Muscle layer of duodenum (tissue), 2 donors: Measurements from ENCODE around the gene CDH23.

ENCODE experiments used
- H3K27ac ChIP-seq: one replicate; pipeline ENCODE4 v1.7.0; 2013; ENCODE audit warnings: mild to moderate bottlenecking, low read length
- H3K27me3 ChIP-seq: one replicate; pipeline ENCODE4 v1.7.0; 2013; ENCODE audit warnings: low read depth, mild to moderate bottlenecking, control low read depth, low read length
- H3K36me3 ChIP-seq, 2 donors: one replicate each; pipeline ENCODE4 v1.7.0; 2013; ENCODE audit warnings: low read length in 2 of 2, control low read depth in 1 of 2, mild to moderate bottlenecking in 1 of 2; ENCODE audit not compliant: insufficient read depth in 2 of 2, control insufficient read depth in 1 of 2
- H3K4me1 ChIP-seq, 2 donors: one replicate each; pipeline ENCODE4 v1.7.0; 2013; ENCODE audit warnings: low read length in 2 of 2, mild to moderate bottlenecking in 2 of 2, control low read depth in 1 of 2, moderate library complexity in 1 of 2; ENCODE audit not compliant: insufficient read depth in 2 of 2, control insufficient read depth in 1 of 2
- H3K4me3 ChIP-seq, 2 donors: one replicate each; pipeline ENCODE4 v1.7.0; 2013; ENCODE audit warnings: low read length in 2 of 2, low read depth in 1 of 2, mild to moderate bottlenecking in 1 of 2
- H3K9me3 ChIP-seq, 2 donors: one replicate each; pipeline ENCODE4 v1.7.0; 2013; ENCODE audit warnings: low read length in 2 of 2, control low read depth in 1 of 2, mild to moderate bottlenecking in 1 of 2; ENCODE audit not compliant: control insufficient read depth in 1 of 2
- donor health status: healthy.

Gene CDH23

DNA sequence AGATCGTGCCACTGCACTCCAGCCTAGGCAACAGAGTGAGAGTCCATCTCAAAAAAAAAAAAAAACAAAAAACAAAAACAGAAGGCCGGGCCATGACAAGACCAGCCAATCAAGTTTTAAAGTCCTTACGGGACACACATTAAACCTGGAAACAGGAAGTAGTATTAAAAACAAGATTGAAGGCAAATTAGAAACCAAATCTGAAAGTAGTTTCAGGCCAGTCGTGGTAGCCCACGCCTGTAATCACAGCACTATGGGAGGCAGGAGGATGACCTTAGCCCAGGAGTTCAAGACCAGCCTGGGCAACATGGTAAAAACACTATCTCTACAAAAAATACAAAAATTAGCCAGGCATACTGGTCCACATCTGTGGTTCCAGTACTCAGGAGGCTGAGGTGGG, 436.2 kb downstream of the CDH23 start:
- H3K27me3 ChIP-seq: no peaks in the 10 kb centered on the region
- no peaks in the 10 kb centered on the region for H3K9me3 ChIP-seq
- no peak overlapping the region for H3K4me3 ChIP-seq
- no peak overlapping the region for H3K27ac ChIP-seq
- peaks cover 50 to 51% of the 10 kb centered on the region in 2 donors for H3K36me3 ChIP-seq
- H3K4me1 ChIP-seq: peaks cover 24 to 37% of the 10 kb centered on the region in 2 donors

DNA sequence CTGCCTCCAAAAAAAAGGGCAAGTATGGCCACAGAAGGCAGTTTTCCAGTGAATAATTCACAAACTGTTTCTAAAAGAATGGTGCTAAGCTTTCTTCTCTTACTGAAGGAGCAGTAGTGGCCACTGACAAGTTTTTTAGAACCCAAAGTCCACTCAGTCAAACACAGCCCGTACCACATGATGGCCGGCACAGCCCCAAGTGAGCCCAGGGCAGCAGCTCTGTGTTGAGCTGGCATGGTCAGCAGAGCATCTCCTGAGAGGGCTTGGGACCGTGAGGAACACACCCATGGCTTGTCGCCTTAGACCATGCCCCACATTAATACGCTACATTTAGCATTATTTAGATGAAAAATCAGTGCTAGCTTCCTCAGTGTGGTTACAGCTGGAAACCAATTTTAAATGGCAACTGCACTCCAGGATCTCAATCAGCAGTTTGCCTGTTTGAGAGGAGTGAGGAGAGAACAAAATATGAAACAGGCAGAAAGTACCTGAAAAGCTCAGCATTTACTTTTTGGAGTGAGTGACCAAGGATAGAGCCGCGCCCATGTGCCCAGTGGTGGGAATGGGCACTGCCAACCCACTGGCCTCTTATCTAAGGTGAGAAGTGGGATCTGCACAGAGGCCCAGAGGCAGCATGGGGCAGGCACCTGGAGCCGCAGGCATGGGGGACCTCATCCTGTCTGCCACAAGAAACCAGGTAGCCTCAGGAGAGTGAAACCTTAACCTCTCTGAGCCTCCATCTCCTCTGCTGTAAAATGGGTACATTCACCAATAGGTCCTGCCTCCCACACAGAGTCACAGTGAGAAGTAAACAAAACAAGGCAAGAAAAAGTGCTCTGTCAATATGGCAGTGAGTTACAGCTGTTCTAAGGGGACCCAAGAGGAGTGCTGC, 437.0 kb downstream of the CDH23 start:
- H3K27me3 ChIP-seq: no peaks in the 10 kb centered on the region
- H3K4me1 ChIP-seq: peaks cover 31 to 44% of the 10 kb centered on the region in 2 donors
- H3K9me3 ChIP-seq: no peaks in the 10 kb centered on the region
- no peak overlapping the region for H3K27ac ChIP-seq
- H3K4me3 ChIP-seq: no peak overlapping the region
- H3K36me3 ChIP-seq: peaks cover 43 to 48% of the 10 kb centered on the region in 2 donors

DNA sequence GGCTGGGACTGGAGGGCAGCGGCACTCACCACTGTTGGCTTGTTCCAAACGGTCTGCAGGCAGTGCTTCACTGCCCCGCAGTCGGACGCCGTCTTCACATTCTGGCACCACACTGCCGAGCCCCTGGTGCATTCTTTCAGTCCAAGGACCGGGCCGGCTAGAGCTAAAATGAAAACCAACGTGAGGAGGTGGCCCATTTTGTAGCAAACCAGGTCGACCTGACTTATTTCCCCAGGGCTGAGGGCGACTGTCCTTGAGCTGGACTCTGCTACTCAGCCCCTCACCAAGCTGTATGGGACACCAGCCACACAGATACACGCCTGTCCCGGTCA, 437.6 kb downstream of the CDH23 start:
- H3K27me3 ChIP-seq: no peaks in the 10 kb centered on the region
- H3K27ac ChIP-seq: no peak overlapping the region
- no peak overlapping the region for H3K4me3 ChIP-seq
- no peaks in the 10 kb centered on the region for H3K9me3 ChIP-seq
- peaks cover 32 to 50% of the 10 kb centered on the region in 2 donors for H3K4me1 ChIP-seq
- H3K36me3 ChIP-seq: peaks cover 37 to 43% of the 10 kb centered on the region in 2 donors

DNA sequence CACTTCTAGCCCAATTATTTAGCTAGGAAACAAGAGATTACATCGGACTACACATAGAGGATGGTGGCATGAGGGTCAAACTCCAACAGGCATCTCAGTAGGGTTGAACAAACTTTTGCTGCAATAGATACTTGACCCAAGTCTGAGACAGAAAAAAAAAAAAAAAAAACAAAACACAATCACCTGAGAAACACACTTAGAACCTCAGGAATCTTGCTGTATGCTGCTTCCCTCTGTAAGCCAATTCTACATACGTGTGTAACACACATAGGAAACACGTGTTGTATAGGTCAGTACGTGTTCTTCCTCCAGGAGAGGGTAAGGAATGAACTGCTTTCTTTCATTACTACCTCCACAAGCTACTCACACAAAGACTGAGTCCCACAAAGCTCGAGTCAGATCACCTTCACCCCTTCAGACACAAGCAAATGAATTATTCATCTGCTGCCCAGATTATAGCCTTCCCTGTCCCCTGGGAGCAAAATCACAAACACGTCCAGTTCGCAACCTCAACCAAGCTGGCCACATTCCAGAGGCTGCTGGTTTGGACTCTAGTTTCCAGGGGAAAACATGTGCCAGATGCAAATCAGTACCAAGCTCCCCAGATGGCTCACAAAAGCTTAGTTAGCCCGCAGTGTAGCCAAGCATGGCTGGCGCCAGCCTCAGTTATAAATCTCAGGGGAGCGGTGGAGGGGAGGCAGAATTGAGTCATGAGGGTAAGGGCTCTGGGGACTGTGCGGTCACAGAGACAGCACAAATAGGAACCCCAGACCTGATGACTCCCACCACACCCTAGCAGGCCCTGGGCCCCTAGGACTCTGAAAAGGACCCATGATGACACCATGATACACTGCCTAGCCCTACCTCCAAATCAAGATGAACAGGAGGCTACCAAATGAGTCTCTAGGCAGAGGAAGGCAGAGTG, 439.2 kb downstream of the CDH23 start:
- Histone ChIP-seq H3K27me3 (no peaks in the 10 kb centered on the region), H3K36me3 (peaks cover 23 to 33% of the 10 kb centered on the region in 2 donors), H3K27ac (peak overlapping the region; percentile 42), H3K4me1 (peaks cover 37 to 66% of the 10 kb centered on the region in 2 donors), H3K4me3 (no peak overlapping the region), H3K9me3 (no peaks in the 10 kb centered on the region)

DNA sequence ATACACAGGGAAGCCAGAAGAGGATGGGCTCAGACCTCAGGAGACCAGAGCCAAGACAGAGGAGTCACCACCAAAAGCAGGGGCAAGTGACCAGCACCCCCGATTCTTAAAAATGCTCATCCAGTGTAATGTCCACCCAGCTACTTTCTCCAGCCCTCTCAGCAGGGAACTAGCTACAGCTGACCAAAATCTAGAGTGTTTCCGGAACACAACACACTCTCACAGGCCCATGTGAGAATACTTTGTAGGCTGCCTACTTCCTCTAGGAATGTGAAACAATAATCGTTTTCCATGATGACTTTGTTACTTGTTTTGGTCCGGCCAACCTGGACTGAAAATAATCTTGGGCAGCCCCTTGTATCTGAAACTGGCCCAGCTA, 439.9 kb downstream of the CDH23 start:
- Histone ChIP-seq H3K4me1 (peaks cover 38 to 71% of the 10 kb centered on the region in 2 donors), H3K36me3 (peaks cover 17 to 26% of the 10 kb centered on the region in 2 donors), H3K9me3 (no peaks in the 10 kb centered on the region), H3K27me3 (no peaks in the 10 kb centered on the region), H3K4me3 (no peak overlapping the region), H3K27ac (peak overlapping the region; percentile 42)

DNA sequence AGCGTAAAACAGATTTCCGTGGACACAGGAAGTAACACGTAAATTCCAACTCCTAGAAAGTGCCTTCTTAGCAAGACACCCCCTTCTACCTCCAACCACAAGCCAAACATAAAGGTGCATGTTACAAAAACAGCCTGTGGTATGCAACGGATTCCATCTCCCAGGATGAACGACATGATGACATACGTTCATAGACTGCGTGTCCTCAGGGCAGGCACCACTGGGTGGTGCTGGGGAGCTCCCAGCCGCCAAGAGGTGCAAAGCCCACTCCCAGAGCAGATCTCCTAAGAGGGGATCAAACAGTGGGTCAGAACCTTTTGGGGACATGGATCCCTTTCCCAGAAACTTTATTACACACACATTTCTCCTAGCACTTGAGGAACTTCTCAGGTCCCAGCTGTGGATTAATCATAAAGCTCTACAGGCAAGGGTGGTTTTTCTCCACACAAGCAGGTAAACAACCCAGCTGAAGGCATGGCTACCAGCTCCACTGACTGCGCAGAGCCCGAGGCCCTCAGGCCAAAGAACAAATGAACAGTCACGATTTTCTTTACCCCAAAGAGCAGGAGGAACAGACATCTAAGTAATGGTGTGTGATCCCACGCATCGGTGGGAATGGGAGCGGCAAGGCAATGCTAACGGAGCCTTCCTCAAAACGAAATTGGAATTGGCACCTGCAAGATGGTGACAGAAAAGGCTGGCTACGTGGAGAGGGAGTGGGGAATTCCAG, 440.5 kb downstream of the CDH23 start:
- H3K4me3 ChIP-seq: no peak overlapping the region
- no peaks in the 10 kb centered on the region for H3K9me3 ChIP-seq
- H3K27ac ChIP-seq: peak overlapping the region; percentile 54
- H3K4me1 ChIP-seq: peaks cover 38 to 71% of the 10 kb centered on the region in 2 donors
- H3K27me3 ChIP-seq: no peaks in the 10 kb centered on the region
- H3K36me3 ChIP-seq: peaks cover 10 to 20% of the 10 kb centered on the region in 2 donors

DNA sequence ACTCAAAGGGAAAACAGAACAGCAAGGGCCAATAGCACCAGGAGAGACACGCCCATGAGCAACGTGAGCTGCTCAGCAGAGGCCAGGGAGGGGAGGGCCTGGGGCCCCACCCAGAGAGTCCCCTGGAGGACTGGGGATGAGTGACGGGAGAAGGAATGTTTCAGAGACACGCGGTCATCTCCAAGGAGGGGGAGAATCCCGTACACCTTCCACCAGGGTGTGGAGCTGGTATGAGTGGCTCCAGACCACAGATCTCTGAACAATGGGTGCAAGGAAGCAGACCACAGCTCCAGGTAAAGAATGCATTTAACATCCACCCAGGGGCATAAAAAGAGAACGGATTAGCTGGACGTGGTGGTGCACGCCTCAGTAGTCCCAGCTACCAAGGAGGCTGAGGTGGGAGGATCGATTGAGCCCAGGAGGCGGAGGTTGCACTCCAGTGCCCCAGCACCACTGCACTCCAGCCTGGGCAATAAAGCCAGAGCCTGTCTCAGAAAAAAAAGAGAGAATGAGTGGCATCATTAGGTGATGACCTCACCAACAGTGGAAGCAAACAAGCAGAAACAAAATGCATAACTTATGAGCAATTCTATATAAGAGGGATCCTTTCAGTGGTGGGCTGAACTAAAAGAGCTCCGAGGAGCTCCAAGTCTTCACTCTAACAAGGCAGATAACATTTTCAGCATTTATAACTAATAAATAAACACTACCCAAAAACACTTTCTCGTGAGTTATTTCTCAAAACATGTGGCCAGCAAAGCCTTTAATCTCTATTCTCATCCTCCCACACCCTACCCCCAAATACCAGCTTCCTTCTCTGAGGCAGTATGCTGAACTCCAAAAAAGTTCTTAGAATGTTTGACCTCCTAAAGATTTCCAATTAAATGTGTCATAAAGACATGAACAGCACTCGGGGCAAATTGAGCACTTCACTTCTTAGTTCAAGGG, 441.8 kb downstream of the CDH23 start:
- no peaks in the 10 kb centered on the region for H3K27me3 ChIP-seq
- H3K4me3 ChIP-seq: no peak overlapping the region
- peaks cover 3 to 11% of the 10 kb centered on the region in 2 donors for H3K36me3 ChIP-seq
- H3K27ac ChIP-seq: peak overlapping the region; percentile 54
- no peaks in the 10 kb centered on the region for H3K9me3 ChIP-seq
- peaks cover 38 to 79% of the 10 kb centered on the region in 2 donors for H3K4me1 ChIP-seq

DNA sequence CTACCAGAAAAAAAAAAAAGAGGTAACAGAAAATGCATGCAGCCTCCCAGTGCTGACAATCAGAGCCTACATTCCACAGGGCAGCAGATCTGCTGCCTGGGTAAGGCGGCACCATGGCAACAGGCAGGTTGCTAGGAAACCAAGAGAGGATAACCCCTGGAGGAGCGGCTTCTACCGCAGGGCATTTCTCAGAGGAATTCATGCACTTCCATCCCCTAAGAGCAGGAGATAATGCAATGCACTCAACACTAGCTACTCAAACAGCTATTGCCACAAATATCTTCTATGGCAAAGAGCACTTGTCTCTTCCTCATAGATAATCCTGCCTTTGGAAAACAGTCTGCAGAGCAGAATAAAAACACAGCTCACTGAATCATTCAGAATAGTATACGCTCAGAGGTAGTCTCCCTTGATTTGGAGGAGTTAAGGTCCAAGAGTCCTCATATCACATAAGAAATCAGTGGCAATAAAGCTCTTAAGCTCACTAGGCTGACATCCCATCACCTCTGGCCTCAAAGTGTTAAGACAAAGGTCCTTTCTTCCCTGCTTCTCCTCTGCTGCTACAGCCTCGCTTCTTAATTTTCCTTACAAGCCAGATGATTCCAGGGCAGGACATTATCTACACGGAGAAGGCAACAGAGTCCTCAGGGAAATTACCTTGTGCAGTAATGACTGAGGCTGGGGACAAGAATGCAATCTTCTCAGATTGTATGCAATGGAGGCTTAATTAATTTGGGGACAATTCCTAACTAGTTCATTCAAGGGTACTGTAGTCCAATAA, 443.6 kb downstream of the CDH23 start:
- Histone ChIP-seq H3K36me3 (peaks cover 3 to 6% of the 10 kb centered on the region in 2 donors), H3K4me1 (peaks cover 38 to 72% of the 10 kb centered on the region in 2 donors), H3K4me3 (no peak overlapping the region), H3K9me3 (no peaks in the 10 kb centered on the region), H3K27me3 (no peaks in the 10 kb centered on the region), H3K27ac (no peak overlapping the region)

DNA sequence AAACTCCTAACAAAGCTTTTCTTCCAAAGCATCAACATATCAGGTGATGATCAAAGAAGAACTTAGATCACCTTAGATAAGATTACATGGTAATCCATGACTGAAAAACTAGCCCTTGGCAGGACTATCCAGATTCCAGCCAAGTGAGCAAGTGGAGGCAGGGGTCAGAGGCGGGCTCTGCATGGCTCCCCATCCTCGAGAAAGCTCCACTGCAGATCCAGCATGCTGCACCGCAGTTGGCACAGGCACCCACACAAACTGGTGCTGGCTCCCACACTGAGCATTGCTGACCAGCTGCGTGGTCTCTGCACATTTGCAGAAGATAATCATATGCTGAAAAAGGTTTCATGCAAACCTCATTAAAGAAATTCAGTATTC, 444.2 kb downstream of the CDH23 start:
- Histone ChIP-seq H3K27me3 (no peaks in the 10 kb centered on the region), H3K9me3 (no peaks in the 10 kb centered on the region), H3K4me3 (no peak overlapping the region), H3K4me1 (peaks cover 32 to 75% of the 10 kb centered on the region in 2 donors), H3K36me3 (peaks cover 3 to 6% of the 10 kb centered on the region in 2 donors), H3K27ac (no peak overlapping the region)

DNA sequence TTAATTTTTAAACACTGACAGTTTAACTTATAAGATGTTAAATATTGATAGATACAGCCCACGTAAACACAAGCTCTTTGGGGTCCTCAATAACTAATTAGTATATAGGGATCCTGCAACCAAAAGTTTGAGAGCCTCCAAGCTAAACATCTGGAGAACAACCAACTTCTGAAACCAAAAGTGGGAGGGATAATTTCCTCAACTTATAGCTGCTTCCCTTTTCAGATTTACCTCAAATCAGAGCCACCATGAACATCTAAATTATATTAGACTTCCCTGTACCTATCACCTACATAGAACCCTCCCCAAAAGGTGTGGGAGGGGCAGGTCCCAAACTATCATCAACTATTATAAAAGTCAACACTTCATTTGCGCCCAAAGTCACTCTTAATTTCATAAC, 445.7 kb downstream of the CDH23 start:
- H3K27ac ChIP-seq: no peak overlapping the region
- H3K9me3 ChIP-seq: no peaks in the 10 kb centered on the region
- no peaks in the 10 kb centered on the region for H3K27me3 ChIP-seq
- H3K36me3 ChIP-seq: peaks cover 0 to 6% of the 10 kb centered on the region in 2 donors
- peaks cover 20 to 66% of the 10 kb centered on the region in 2 donors for H3K4me1 ChIP-seq
- H3K4me3 ChIP-seq: no peak overlapping the region
